SJSA1 (cell line): ENCODE results near the gene MXI1. TPM values are rescaled to one million over a fixed set of nuclear protein-coding genes. Genes with fewer than 3 reads are reported as not detected.
A peak's percentile ranks its signal among the peaks of the same experiment; 100 is the strongest.

Experiments used
- DNase-seq, 2 experiments: peaks; one replicate each; pipeline ENCODE4 v3.0.0-alpha.2; 2015 to 2020; ENCODE audit warnings: low spot score in 2 of 2, low read depth in 1 of 2
- H3K27ac ChIP-seq: fragments of 250-450 bp; sonication (Bioruptor Pico); 2 replicates; pipeline ENCODE4 v1.5.1; 2020; ENCODE audit warnings: mild to moderate bottlenecking, moderate library complexity
- H3K27me3 ChIP-seq: fragments of 250-450 bp; sonication (Bioruptor Pico); replicated peaks from 2 replicates; pipeline ENCODE4 v1.5.1; 2020; ENCODE audit warnings: mild to moderate bottlenecking, moderate library complexity
- H3K36me3 ChIP-seq: fragments of 250-450 bp; sonication (Bioruptor Pico); 2 replicates; pipeline ENCODE4 v1.5.1; 2020; ENCODE audit warnings: mild to moderate bottlenecking
- H3K4me1 ChIP-seq: fragments of 250-450 bp; sonication (Bioruptor Pico); replicated peaks from 2 replicates; pipeline ENCODE4 v1.6.1; 2021; ENCODE audit warnings: mild to moderate bottlenecking
- H3K4me3 ChIP-seq: fragments of 250-450 bp; sonication (Bioruptor Pico); 2 replicates; pipeline ENCODE4 v1.5.1; 2020; ENCODE audit warnings: mild to moderate bottlenecking
- H3K9me3 ChIP-seq: fragments of 250-450 bp; sonication (Bioruptor Pico); replicated peaks from 2 replicates; pipeline ENCODE4 v1.5.1; 2020; ENCODE audit warnings: mild to moderate bottlenecking
- total RNA-seq: library from RNA; depleted of rRNA; stranded (reverse); fragments of >200 nt; shearing (Covaris generic); gene quantifications from 2 replicates; pipeline ENCODE4 v1.2.3, GENCODE V29; 2014; rRNA removed

Gene MXI1
- total RNA-seq = 1.4 and 4.3 TPM in 2 replicates

DNA sequence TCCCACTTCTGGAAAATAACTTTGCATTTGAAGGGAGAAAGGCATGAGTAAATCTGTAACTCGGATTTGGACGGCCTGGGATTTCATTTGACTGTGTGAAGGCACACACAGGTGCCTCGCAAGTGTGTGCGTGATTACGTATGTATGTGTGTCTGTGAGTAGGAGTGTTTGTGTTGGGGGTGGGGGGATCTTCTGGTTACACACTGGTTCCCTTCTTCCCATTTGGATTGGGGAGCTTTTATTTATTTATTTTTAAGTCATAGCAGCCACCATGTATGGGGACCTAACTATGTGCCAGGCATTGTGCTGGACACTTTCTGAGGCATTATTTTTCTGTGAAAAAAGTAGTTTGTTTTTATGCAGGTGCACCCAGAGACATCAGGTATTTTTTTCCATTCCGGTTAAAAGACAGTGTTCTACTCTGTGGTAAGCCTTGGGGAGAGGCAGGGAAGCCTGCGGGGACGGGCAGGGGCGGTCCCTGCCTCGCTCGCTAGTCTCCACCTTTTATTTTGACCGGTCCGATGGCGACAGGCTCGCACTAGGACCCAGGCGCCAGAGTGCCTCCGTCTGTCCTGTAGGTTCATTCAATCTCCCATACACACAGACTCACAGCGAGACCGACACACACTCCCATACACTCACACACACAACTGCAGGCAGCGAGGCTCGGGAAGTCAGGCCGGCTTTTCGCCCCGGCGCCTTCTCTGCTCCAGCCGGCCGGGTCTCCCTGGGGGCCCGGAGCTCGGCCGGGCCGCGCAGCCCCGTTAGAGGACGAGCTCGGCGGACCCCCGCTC lies at the start of gene MXI1:
Gene MXI1 (plus strand): TSS at position 595 of the 794 bp plus-strand sequence. CDS start 204 bp downstream, outside the sequence.
- DNase-seq = peak; percentile 46 to 68
- Histone ChIP-seq H3K36me3 (no peaks in the 10 kb centered on the region), H3K27ac (no peak within 1 kb of the TSS), H3K9me3 (no peaks in the 10 kb centered on the region; the same call in 1 of the 2 replicates), H3K4me1 (peaks cover 7% of the 10 kb centered on the region; the same call in 1 of the 2 replicates), H3K4me3 (peak within 1 kb of the TSS; percentile 51), H3K27me3 (no peaks in the 10 kb centered on the region)

DNA sequence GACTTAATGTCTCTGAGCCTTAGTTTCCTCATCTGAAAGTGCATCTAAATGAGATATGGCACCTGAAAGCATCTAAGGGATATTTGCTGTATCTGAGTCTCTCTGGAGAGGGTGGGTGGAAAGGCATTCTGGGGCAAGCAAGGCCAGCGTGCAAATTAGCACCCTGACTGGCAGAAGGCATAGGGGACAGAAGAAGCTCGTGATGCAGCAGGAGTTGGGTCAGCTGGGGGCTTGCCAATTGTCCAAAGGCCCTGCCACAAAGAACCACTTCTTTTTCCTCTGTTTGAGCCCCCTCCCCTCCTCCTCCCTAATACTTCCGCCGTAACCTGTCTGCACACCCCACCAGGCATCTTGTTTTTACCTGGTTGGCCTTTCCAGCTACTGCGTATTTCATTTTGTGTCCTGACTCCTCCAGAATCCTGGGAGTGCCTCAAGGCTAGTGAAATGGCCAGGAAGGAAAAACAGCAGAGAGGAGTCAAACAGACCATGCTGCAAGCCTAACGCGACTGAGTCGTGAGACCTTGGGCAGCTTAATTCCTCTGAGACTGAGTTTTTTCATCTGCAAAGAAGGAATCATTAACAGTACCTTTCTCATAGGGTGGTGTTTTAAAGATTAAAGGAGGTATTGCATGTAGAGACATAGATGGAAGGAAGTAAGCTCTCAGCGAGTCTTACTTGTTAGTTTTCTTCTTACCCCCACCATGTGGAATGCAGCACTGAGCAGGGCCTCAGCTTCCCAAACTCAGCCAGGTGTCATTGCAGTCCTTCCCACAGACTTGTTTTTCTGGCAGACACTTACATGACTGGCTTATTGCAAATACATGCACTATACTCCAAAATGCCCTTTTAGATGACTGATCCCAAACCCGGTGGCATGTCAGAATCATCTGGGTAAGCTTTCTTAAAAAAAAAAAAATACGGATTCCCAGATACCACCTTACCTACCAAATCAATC lies 49.1 kb upstream of the MXI1 start:
- Histone ChIP-seq H3K4me1 (no peaks in the 10 kb centered on the region), H3K27me3 (no peaks in the 10 kb centered on the region; the same call in 1 of the 2 replicates), H3K9me3 (no peaks in the 10 kb centered on the region), H3K36me3 (0 out of 2 replicates have a peak, but pooled peaks cover 4% of the 10 kb centered on the region), H3K4me3 (no peak overlapping the region), H3K27ac (no peak overlapping the region)
- no peak for DNase-seq

DNA sequence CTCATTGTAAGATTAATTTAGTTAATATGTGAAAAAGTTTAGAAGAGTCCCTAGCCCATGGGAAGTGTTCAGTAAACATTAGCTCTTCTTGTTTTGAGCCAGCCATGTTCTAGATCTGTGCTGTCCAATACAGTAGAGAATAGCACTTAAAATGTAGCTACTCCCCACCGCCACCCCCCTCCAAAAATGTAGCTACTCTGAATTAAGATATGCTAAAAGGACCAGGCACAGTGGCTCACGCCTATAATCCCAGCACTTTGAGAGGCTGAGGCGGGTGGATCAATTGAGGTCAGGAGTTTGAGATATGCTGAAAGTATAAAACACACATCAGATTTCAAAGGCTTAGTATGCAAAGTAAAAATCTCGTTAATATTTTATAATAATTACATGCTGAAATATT lies 47.3 kb upstream of the MXI1 start:
- Histone ChIP-seq H3K27me3 (no peaks in the 10 kb centered on the region), H3K9me3 (no peaks in the 10 kb centered on the region), H3K27ac (no peak overlapping the region), H3K4me3 (no peak overlapping the region), H3K4me1 (no peaks in the 10 kb centered on the region), H3K36me3 (no peaks in the 10 kb centered on the region)
- no peak for DNase-seq

DNA sequence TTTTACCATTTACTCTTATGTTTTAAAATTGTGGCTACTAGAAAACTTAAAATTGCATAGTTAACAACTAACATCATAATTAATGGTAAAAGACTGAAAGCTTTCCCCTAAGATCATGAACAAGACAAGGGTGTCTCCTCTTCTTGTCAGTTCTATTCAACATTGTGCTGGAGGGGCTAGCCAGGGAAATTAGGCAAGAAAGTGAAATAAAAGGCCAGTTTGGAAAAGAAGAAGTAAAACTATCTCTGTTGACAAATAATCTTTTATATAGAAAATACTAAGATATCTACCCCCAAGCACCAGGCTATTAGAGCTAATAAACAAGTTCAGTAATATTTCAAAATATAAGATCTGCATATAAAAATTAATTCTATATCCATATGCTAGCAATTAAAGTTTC lies 46.9 kb upstream of the MXI1 start:
- Histone ChIP-seq H3K4me3 (no peak overlapping the region), H3K9me3 (no peaks in the 10 kb centered on the region), H3K27me3 (no peaks in the 10 kb centered on the region), H3K36me3 (no peaks in the 10 kb centered on the region), H3K27ac (no peak overlapping the region), H3K4me1 (no peaks in the 10 kb centered on the region)
- DNase-seq = no peak

DNA sequence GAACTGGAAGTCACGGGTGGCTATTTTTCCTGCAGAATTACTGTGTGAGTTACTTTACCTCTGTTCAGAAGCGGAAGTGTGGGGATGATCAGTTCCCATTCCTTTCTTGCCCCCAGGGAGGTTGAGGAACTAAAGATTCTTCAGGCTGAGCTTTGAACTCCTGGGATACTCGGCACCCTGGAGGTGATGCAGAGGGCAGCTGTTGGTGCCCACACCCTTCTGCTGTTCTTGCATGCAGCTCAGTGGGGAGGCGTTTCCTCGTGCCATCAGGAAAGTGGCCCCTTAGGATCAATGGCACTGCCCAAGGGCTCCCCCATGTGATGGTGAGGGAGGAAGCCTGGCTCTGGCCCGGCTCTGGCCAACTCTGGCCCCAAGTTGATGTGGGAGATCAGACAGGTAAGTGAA lies 44.7 kb upstream of the MXI1 start:
- Histone ChIP-seq H3K4me1 (no peaks in the 10 kb centered on the region), H3K36me3 (no peaks in the 10 kb centered on the region), H3K9me3 (no peaks in the 10 kb centered on the region), H3K27ac (no peak overlapping the region), H3K4me3 (no peak overlapping the region), H3K27me3 (peaks cover 3% of the 10 kb centered on the region; the same call in 1 of the 2 replicates)
- no peak for DNase-seq

DNA sequence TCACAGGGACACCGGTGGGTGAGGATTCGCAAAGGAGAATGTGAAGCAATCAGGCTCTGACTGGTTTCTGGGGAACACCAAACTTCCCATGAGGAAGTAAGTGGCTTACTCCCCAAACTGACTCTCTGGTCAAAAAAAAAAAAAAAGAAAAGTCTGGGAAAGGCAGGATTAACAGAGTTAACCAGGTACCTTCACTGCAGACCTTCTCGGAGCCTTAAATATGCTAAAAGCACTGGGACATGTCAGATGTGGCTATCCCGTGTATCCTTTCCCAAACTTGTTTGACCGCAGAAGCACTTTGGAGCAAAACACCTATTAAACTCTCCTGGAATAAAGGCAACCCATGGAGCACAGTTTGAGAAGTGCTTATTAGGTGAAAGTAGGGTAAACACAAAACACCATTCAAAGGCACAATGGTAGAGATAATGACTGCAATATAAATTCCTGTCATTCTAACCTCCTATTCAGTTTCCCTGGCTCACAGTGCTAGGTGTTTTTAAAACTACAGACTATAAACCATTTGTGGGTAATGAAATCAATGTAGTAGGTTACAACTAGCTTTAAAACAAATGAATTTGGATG lies 44.1 kb upstream of the MXI1 start:
- Histone ChIP-seq H3K4me3 (no peak overlapping the region), H3K4me1 (no peaks in the 10 kb centered on the region), H3K27me3 (peaks cover 3% of the 10 kb centered on the region; the same call in 1 of the 2 replicates), H3K9me3 (no peaks in the 10 kb centered on the region), H3K36me3 (no peaks in the 10 kb centered on the region), H3K27ac (no peak overlapping the region)
- no peak for DNase-seq

DNA sequence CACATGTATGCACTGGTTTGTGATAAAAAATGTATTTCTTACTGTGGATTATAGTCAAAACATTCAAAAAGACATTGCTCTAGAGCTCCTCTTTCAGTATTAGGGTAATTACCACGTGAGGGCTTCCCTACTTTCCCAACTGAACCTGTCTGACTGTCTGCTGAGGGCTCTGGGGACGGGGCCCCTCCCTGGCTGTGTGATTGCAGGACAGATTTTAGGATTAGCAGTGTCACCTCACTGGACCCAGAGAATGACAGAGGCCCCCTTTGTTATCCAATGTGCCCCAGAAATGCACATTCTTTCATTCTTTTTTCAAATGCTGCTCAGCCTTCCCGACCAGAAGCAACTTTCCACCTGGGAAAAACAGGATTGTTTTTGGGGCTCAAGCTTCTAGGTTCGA lies 43.6 kb upstream of the MXI1 start:
- no peaks in the 10 kb centered on the region for H3K36me3 ChIP-seq
- H3K27ac ChIP-seq = no peak overlapping the region
- no peak for DNase-seq
- no peak overlapping the region for H3K4me3 ChIP-seq
- H3K27me3 ChIP-seq = peaks cover 3% of the 10 kb centered on the region; the same call in 1 of the 2 replicates
- H3K9me3 ChIP-seq = no peaks in the 10 kb centered on the region
- H3K4me1 ChIP-seq = no peaks in the 10 kb centered on the region

DNA sequence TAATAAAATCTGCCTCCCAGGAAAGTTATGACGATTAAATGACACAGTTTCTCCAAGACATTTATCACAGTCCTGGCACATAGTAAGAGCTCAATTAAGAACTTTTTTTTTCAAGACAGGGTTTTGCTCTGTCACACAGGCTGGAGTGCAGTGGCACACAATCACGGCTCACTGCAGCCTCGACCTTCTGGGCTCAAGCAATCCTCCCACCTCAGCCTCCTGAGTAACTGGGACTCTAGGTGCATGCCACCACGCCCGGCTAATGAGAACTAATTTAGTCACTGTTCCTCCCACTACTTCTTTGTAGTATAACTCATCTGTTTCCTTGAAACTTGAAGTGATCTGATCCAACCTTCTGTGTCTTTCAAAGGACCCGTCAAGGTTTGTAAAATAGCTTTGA lies 42.2 kb upstream of the MXI1 start:
- peaks cover 3% of the 10 kb centered on the region; the same call in 1 of the 2 replicates for H3K27me3 ChIP-seq
- H3K4me3 ChIP-seq = no peak overlapping the region

DNA sequence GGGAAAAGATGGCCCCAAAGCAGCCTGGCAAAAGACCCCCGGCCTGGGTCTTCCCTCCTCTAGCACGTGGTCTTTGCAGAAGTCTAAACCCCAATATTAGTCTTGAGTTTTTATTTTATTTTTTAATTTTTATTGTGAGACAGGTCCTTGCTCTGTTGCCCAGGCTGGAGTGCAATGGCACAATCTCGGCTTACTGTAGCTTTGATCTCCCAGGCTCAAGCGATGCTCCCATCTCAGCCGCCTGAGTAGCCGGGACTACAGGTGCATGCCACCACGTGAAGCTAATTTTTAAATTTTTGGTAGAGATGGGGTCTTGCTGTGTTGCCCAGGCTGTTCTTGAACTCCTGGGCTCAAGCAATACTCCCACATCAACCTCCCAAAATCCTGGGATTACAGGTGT lies 40.3 kb upstream of the MXI1 start:
- Histone ChIP-seq H3K27me3 (peaks cover 3% of the 10 kb centered on the region; the same call in 1 of the 2 replicates), H3K36me3 (no peaks in the 10 kb centered on the region), H3K27ac (no peak overlapping the region)

More for the DNA sequence above, 42.2 kb upstream of the MXI1 start:
- H3K4me1 ChIP-seq = peaks cover 4% of the 10 kb centered on the region
- H3K27ac ChIP-seq = no peak overlapping the region
- DNase-seq = no peak
- H3K9me3 ChIP-seq = no peaks in the 10 kb centered on the region
- H3K36me3 ChIP-seq = no peaks in the 10 kb centered on the region

DNA sequence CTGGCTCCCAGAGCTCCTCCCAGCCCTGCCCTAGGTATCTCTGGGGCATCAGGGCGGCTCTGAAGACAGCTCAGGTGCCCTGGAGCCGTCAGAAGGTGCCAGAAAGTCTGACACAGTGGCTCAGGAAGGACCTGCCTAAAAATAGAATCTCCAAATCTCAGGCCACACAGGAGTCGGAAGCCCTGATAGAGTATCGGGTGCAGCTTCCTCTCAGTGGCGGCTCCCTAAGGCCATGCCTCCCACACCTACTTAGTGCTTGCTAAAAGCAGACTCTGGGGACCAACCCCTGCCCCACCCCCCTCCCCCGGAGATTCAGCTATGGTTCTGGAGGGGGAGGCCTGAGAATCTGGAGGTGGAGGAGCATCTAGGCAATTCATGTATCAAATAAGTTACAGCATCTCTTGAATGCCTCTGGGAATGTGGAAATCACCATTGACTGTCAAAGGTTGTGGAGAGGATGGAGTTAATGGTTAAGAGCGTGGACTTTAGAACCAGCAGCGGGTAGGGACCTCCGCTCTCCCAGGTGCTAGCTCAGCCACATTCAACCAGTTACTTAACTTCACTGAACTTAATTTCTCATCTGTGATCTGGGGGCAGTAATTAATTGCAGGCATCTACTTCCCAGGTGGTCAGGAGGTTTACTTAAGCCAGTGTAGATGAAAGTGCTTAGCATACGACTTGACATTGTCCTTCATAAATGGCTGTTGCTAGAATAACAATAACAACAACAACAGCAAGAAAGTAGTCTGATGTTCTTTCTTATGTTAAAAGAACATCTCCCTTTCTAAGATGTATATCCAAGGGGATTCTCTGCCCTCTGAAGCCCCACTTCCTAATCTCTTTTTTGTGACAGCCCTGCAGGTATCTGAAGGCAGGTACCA lies 38.6 kb upstream of the MXI1 start:
- DNase-seq = peak in 1 of 2 experiments; percentile 17
- no peak overlapping the region for H3K4me3 ChIP-seq
- H3K9me3 ChIP-seq = no peaks in the 10 kb centered on the region
- H3K4me1 ChIP-seq = peaks cover 12% of the 10 kb centered on the region
- H3K27me3 ChIP-seq = peaks cover 3% of the 10 kb centered on the region; the same call in 1 of the 2 replicates
- H3K36me3 ChIP-seq = no peaks in the 10 kb centered on the region
- no peak overlapping the region for H3K27ac ChIP-seq

More for the DNA sequence above, 40.3 kb upstream of the MXI1 start:
- peaks cover 12% of the 10 kb centered on the region for H3K4me1 ChIP-seq
- DNase-seq = no peak
- no peak overlapping the region for H3K4me3 ChIP-seq
- no peaks in the 10 kb centered on the region for H3K9me3 ChIP-seq

DNA sequence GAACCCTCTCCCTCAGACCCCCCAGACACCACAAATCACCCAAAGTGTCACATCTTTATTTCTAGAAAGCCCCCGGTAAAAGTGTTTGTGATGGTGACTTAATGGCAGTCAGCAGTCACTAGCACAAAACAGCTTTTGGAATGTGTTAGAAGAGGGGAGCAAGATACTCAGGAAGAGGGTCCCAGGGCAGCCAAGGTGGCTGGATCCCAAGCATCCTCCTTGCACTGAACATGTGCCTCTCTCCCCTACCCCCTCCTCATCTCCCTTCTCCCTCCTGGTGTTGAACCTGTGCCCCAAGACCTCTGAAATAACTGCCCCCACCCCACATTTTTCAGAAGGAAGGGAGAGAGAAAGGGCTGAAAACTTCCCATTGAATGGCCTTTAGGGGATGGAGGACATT lies 37.8 kb upstream of the MXI1 start:
- Histone ChIP-seq H3K9me3 (no peaks in the 10 kb centered on the region), H3K4me3 (no peak overlapping the region), H3K4me1 (peaks cover 12% of the 10 kb centered on the region), H3K27ac (no peak overlapping the region), H3K36me3 (no peaks in the 10 kb centered on the region), H3K27me3 (peaks cover 3% of the 10 kb centered on the region; the same call in 1 of the 2 replicates)
- peak in 1 of 2 experiments; percentile 19 for DNase-seq

DNA sequence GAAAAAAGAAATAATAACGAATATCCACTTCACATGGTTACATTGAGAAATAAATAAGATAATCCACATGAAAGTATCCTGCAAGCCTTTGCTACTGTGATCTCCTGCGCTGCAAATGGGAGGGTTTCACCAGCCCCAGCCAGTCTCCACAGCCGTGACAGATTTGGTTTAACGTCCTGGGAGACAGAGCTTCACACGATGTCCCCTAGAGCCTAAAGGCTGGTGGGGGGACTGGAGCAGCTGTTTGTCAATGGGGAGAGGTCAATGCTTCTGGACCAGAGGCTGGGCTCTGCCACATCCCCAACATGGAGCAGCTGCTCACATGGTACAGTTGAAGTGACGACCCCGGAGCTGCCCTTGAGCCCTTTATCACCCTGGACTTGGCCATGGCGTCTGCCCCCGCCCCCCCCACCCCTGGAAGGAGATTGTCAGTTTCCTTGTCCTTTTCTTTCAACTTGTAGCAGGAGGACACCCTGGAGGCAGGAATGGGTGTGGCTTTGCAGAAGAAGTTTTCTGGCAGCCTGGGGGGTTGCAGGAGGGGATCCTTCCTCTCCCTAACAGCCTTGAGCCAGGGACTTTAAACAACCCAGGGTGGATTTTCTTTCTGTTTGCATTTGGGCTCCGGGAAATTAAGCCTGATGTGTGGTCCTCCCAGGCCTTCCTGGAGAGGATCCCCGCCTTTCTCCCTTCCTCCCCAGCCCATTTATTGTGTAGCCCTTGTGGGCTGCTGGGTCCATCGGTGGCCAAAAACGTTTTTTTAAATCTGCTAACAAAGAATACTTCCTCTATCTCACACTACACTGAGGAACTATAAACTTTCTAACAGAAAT lies 37.0 kb upstream of the MXI1 start:
- Histone ChIP-seq H3K4me3 (no peak overlapping the region), H3K4me1 (peaks cover 12% of the 10 kb centered on the region)

More for the DNA sequence above, 37.0 kb upstream of the MXI1 start:
- H3K27me3 ChIP-seq = peaks cover 3% of the 10 kb centered on the region; the same call in 1 of the 2 replicates
- H3K27ac ChIP-seq = no peak overlapping the region
- no peaks in the 10 kb centered on the region for H3K9me3 ChIP-seq
- peak; percentile 41 to 51 for DNase-seq
- no peaks in the 10 kb centered on the region for H3K36me3 ChIP-seq
